Caco-2 (cell line): Measurements from ENCODE around the gene ZC3H18. TPM values are rescaled to one million over a fixed set of nuclear protein-coding genes. Genes with fewer than 3 reads are reported as not detected.

Experiments used
- BruUV-seq: library from RNA; stranded (reverse); fragments of 400-500 nt; replicated peaks from 2 replicates; lab custom pipeline; 2021; lab: Mats Ljungman, UMichigan
- CTCF ChIA-PET: fragments of 300-600 bp; sonication (Branson Sonifier 250); formaldehyde crosslinking; loops from one replicate; lab custom pipeline; 2022; ENCODE audit warnings: antibody characterized with exemption; lab: Charles Lee
- POLR2A ChIA-PET: fragments of 300-600 bp; sonication (Branson Sonifier 250); formaldehyde crosslinking; loops from one replicate; lab custom pipeline; 2022; ENCODE audit warnings: antibody characterized with exemption; lab: Charles Lee
- DNase-seq, 2 experiments: peaks; one replicate each; pipeline versions ENCODE4 v3.0.0 to v3.0.0-alpha.2; 2020 to 2022
- H3K27me3 ChIP-seq: replicated peaks from 2 replicates; pipeline ENCODE4 v1.6.0; 2011; ENCODE audit warnings: low read length; ENCODE audit not compliant: control insufficient read depth, insufficient read depth
- H3K36me3 ChIP-seq: 2 replicates; pipeline ENCODE4 v1.5.1; 2011; ENCODE audit warnings: low read length; ENCODE audit not compliant: control insufficient read depth, insufficient read depth
- H3K4me1 ChIP-seq: fragments of 250-450 bp; sonication (Bioruptor Pico); 2 replicates; pipeline ENCODE4 v1.5.1; 2020; ENCODE audit warnings: mild to moderate bottlenecking
- H3K4me3 ChIP-seq: 2 replicates; pipeline ENCODE4 v1.5.1; 2011; ENCODE audit warnings: low read depth, mild to moderate bottlenecking, control low read depth, low read length
- H3K9me3 ChIP-seq: fragments of 250-450 bp; sonication (Bioruptor Pico); 2 replicates; pipeline ENCODE4 v1.5.1; 2020; ENCODE audit warnings: mild to moderate bottlenecking, moderate library complexity
- H3K27ac Mint-ChIP-seq: one replicate; pipeline ENCODE4 v1.8.0; 2022; ENCODE audit warnings: mixed read lengths; ENCODE audit not compliant: unreplicated experiment
- H3K27me3 Mint-ChIP-seq: one replicate; pipeline ENCODE4 v1.8.0; 2022; ENCODE audit warnings: mixed read lengths; ENCODE audit not compliant: insufficient read depth, unreplicated experiment
- H3K36me3 Mint-ChIP-seq: one replicate; pipeline ENCODE4 v1.8.0; 2022; ENCODE audit warnings: mild to moderate bottlenecking, mixed read lengths; ENCODE audit not compliant: insufficient read depth, unreplicated experiment
- H3K4me1 Mint-ChIP-seq: one replicate; pipeline ENCODE4 v1.8.0; 2022; ENCODE audit warnings: low read depth, mixed read lengths; ENCODE audit not compliant: unreplicated experiment
- H3K4me3 Mint-ChIP-seq: one replicate; pipeline ENCODE4 v1.8.0; 2022; ENCODE audit warnings: mild to moderate bottlenecking, moderate library complexity, mixed read lengths; ENCODE audit not compliant: unreplicated experiment
- H3K9me3 Mint-ChIP-seq: one replicate; pipeline ENCODE4 v1.8.0; 2022; ENCODE audit warnings: mixed read lengths; ENCODE audit not compliant: unreplicated experiment
- CTCF ChIP-seq, 2 experiments: fragments of 200-600 bp in 1 of 2; IDR thresholded peaks; 1 replicate in 1 of 2; 2 replicates in 1 of 2; pipeline versions ENCODE4 v1.5.1 to v1.8.0; 2011 to 2022; ENCODE audit warnings: antibody characterized with exemption in 1 of 2, control low read depth in 1 of 2, inconsistent platforms in 1 of 2, low read depth in 1 of 2, low read length in 1 of 2, mild to moderate bottlenecking in 1 of 2, moderate library complexity in 1 of 2; ENCODE audit not compliant: insufficient read depth in 1 of 2, severe bottlenecking in 1 of 2, unreplicated experiment in 1 of 2
- intact Hi-C: fragments of 100-400 bp; cut with micrococcal nuclease; formaldehyde crosslinking; loops from one replicate; pipeline ENCODE4 v1.10.0; 2022; ENCODE audit not compliant: unreplicated experiment
- total RNA-seq: library from RNA; stranded (reverse); gene quantifications from 2 replicates; pipeline ENCODE4 v1.2.3, GENCODE V29; 2022

Gene ZC3H18
- total RNA-seq, 1 experiment from 2014 or later, result 82.0 TPM

DNA sequence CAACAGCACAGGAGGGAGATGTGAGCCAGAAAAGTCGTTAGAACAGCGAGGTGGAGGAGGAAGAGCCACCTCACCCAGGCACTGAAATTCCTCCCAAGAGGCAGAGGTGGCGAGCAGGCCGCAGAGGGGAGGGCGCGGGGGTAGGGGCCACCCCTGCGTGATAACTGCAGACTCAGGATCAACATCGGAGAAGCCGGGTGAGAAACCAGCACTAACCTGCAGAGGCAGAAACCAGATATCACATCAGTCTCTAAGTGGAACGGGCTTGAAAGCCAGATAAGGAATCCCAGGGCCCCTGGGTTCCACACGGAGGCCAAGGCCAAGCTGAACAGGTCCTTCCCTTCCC, 39.4 kb upstream of the ZC3H18 start:
- Mint-ChIP-seq H3K4me1 (no peaks in the 10 kb centered on the region), H3K9me3 (no peaks in the 10 kb centered on the region), H3K27me3 (no peaks in the 10 kb centered on the region), H3K36me3 (peaks cover 46% of the 10 kb centered on the region), H3K27ac (no peak overlapping the region), H3K4me3 (no peak overlapping the region)
- Histone ChIP-seq H3K27me3 (no peaks in the 10 kb centered on the region), H3K4me1 (peaks cover 14% of the 10 kb centered on the region), H3K9me3 (no peaks in the 10 kb centered on the region), H3K36me3 (peaks cover 7% of the 10 kb centered on the region), H3K4me3 (no peak overlapping the region)
- ChIA-PET POLR2A (no interaction called here), CTCF (interaction anchor here (1.5 kb wide), 1 partner anchor 39 kb away, joined by 4 read pairs; the partner anchor contains the start of gene ZC3H18)
- BruUV-seq, result no TSS peak
- DNase-seq, result no peak
- no peak for TF ChIP-seq CTCF (IDR thresholded peaks at IDR 0.05; ENCODE audit: insufficient read depth in 1 of 2, low read depth in 1 of 2, low read length in 1 of 2, severe bottlenecking in 1 of 2, unreplicated experiment in 1 of 2)
- intact Hi-C loops, result no loop called here

GRCh38 chr16:88531346-88531745, 38.9 kb upstream of the ZC3H18 start:
- Mint-ChIP-seq H3K9me3 (no peaks in the 10 kb centered on the region), H3K36me3 (peaks cover 50% of the 10 kb centered on the region), H3K4me3 (no peak overlapping the region), H3K27ac (no peak overlapping the region), H3K4me1 (no peaks in the 10 kb centered on the region), H3K27me3 (no peaks in the 10 kb centered on the region)
- intact Hi-C loops, result no loop called here
- ChIA-PET CTCF (no interaction called here), POLR2A (no interaction called here)
- no peak for TF ChIP-seq CTCF (IDR thresholded peaks at IDR 0.05; ENCODE audit: insufficient read depth in 1 of 2, low read depth in 1 of 2, low read length in 1 of 2, severe bottlenecking in 1 of 2, unreplicated experiment in 1 of 2)
- no peak for DNase-seq
- BruUV-seq, result no TSS peak
- H3K27me3 ChIP-seq, result no peaks in the 10 kb centered on the region
- no peak overlapping the region for H3K4me3 ChIP-seq
- H3K4me1 ChIP-seq, result peaks cover 9% of the 10 kb centered on the region
- peaks cover 7% of the 10 kb centered on the region for H3K36me3 ChIP-seq
- no peaks in the 10 kb centered on the region for H3K9me3 ChIP-seq

DNA sequence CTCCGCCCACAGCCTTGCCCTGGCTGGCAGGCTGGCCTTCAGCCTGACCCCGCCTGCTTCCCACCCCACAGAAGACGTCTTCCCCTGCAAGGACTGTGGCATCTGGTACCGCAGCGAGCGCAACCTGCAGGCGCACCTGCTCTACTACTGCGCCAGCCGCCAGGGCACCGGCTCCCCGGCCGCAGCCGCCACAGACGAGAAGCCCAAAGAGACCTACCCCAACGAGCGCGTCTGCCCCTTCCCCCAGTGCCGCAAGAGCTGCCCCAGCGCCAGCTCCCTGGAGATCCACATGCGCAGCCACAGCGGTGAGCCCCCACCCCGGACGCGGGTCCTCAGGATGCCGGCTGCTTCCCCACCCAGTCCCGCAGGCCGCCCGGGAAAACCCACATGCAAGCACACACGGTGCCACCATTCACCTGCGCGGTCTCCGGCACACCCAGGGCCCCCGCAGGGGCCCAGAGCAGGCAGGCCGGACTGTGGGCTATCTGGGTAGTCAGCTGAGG, 38.2 kb upstream of the ZC3H18 start:
- Mint-ChIP-seq H3K36me3 (peaks cover 50% of the 10 kb centered on the region), H3K27me3 (no peaks in the 10 kb centered on the region), H3K27ac (no peak overlapping the region), H3K4me3 (no peak overlapping the region), H3K9me3 (no peaks in the 10 kb centered on the region), H3K4me1 (no peaks in the 10 kb centered on the region)
- ChIA-PET POLR2A (no interaction called here), CTCF (interaction anchor here (1.2 kb wide), 1 partner anchor 44 kb away, joined by 3 read pairs; no protein-coding TSS in a partner anchor)
- intact Hi-C loops, result no loop called here
- H3K36me3 ChIP-seq, result peaks cover 7% of the 10 kb centered on the region
- H3K4me3 ChIP-seq, result no peak overlapping the region
- no peak for TF ChIP-seq CTCF (IDR thresholded peaks at IDR 0.05; ENCODE audit: insufficient read depth in 1 of 2, low read depth in 1 of 2, low read length in 1 of 2, severe bottlenecking in 1 of 2, unreplicated experiment in 1 of 2)
- H3K4me1 ChIP-seq, result peaks cover 7% of the 10 kb centered on the region
- H3K27me3 ChIP-seq, result no peaks in the 10 kb centered on the region
- no peak for DNase-seq
- H3K9me3 ChIP-seq, result no peaks in the 10 kb centered on the region
- BruUV-seq, result no TSS peak
